Measurements from ENCODE around the gene EMILIN3. TPM values are rescaled to one million over a fixed set of nuclear protein-coding genes. Genes with fewer than 3 reads are reported as not detected.

Gene EMILIN3
- total RNA-seq, 1 experiment from 2014 or later = not detected

- TF ChIP-seq, protein P1, sequence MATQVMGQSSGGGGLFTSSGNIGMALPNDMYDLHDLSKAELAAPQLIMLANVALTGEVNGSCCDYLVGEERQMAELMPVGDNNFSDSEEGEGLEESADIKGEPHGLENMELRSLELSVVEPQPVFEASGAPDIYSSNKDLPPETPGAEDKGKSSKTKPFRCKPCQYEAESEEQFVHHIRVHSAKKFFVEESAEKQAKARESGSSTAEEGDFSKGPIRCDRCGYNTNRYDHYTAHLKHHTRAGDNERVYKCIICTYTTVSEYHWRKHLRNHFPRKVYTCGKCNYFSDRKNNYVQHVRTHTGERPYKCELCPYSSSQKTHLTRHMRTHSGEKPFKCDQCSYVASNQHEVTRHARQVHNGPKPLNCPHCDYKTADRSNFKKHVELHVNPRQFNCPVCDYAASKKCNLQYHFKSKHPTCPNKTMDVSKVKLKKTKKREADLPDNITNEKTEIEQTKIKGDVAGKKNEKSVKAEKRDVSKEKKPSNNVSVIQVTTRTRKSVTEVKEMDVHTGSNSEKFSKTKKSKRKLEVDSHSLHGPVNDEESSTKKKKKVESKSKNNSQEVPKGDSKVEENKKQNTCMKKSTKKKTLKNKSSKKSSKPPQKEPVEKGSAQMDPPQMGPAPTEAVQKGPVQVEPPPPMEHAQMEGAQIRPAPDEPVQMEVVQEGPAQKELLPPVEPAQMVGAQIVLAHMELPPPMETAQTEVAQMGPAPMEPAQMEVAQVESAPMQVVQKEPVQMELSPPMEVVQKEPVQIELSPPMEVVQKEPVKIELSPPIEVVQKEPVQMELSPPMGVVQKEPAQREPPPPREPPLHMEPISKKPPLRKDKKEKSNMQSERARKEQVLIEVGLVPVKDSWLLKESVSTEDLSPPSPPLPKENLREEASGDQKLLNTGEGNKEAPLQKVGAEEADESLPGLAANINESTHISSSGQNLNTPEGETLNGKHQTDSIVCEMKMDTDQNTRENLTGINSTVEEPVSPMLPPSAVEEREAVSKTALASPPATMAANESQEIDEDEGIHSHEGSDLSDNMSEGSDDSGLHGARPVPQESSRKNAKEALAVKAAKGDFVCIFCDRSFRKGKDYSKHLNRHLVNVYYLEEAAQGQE (IDR thresholded peaks at IDR 0.05; ENCODE audit: low read depth) = no peak
- no peak for TF ChIP-seq RAD21 (IDR thresholded peaks at IDR 0.05; ENCODE audit: low read depth)
- TF ChIP-seq FOSL1 (IDR thresholded peaks at IDR 0.05; ENCODE audit: low read depth) = no peak
- no peak for TF ChIP-seq POLR2AphosphoS5 (IDR thresholded peaks at IDR 0.05; ENCODE audit: low read depth, low read length)
- TF ChIP-seq TCF7L2 (IDR thresholded peaks at IDR 0.05; ENCODE audit: borderline replicate concordance, extremely low read depth, insufficient read depth, insufficient read length) = no peak
Observed at GRCh38 chr20:41316051-41316450, 50.6 kb downstream of the EMILIN3 start (continued).

- Histone ChIP-seq H3K9ac (ENCODE audit: low read length) (no peak overlapping the region), H3K79me2 (ENCODE audit: insufficient read depth, low read length) (no peaks in the 10 kb centered on the region), H3K9me3 (ENCODE audit: control insufficient read depth in 1 of 2, insufficient read depth in 1 of 2, low read depth in 1 of 2, low read length in 2 of 2) (no peaks in the 10 kb centered on the region), H3K27me3 (ENCODE audit: insufficient read depth, low read length) (no peaks in the 10 kb centered on the region), H3K4me2 (ENCODE audit: low read length) (no peak overlapping the region), H3K4me3 (replicated peaks in 1 of 2; ENCODE audit: low read depth in 1 of 2, low read length in 2 of 2) (no peak overlapping the region), H3K4me1 (ENCODE audit: control insufficient read depth in 1 of 2, insufficient read depth in 2 of 2, low read length in 2 of 2) (peaks cover 9 to 19% of the 10 kb centered on the region in 2 experiments), H2AFZ (ENCODE audit: low read depth, low read length, poor library complexity, severe bottlenecking) (no peak overlapping the region), H3K27ac (ENCODE audit: low read depth, low read length) (no peak overlapping the region), H3K36me3 (ENCODE audit: control insufficient read depth in 1 of 2, insufficient read depth in 2 of 2, low read length in 2 of 2) (no peaks in the 10 kb centered on the region), H3K9me2 (ENCODE audit: insufficient read depth) (no peaks in the 10 kb centered on the region), H4K20me1 (ENCODE audit: insufficient read depth) (no peaks in the 10 kb centered on the region)
- BruUV-seq (replicated peaks) = no TSS peak
- DNase-seq (ENCODE audit: low read depth, low spot score) = no peak
- intact Hi-C loops (cut with micrococcal nuclease) = no loop called here
- no peak for ATAC-seq
- CTCF ChIA-PET = no interaction called here
- POLR2A ChIA-PET = no interaction called here
- TF ChIP-seq, protein P2, sequence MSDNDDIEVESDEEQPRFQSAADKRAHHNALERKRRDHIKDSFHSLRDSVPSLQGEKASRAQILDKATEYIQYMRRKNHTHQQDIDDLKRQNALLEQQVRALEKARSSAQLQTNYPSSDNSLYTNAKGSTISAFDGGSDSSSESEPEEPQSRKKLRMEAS (IDR thresholded peaks at IDR 0.05) = no peak
- TF ChIP-seq EZH2 (IDR thresholded peaks at IDR 0.05) (no peak), YY1 (IDR thresholded peaks at IDR 0.05; ENCODE audit: extremely low read depth, insufficient replicate concordance, low read depth, low read length) (no peak), EGR1 (IDR thresholded peaks at IDR 0.05; ENCODE audit: low read depth) (no peak), TCF7L2 (IDR thresholded peaks at IDR 0.05; ENCODE audit: borderline replicate concordance, extremely low read depth, insufficient read depth, insufficient read length) (no peak), FOSL1 (IDR thresholded peaks at IDR 0.05; ENCODE audit: low read depth) (no peak), ZNF274 (IDR thresholded peaks at IDR 0.05; ENCODE audit: low read depth, low read length) (no peak), ZFX (IDR thresholded peaks at IDR 0.05) (no peak), RAD21 (IDR thresholded peaks at IDR 0.05; ENCODE audit: low read depth) (no peak), CBX3 (IDR thresholded peaks at IDR 0.05; ENCODE audit: low read depth) (no peak), EZH2phosphoT487 (IDR thresholded peaks at IDR 0.05; ENCODE audit: borderline replicate concordance) (no peak), CEBPB (IDR thresholded peaks at IDR 0.05; ENCODE audit: low read depth) (no peak), SP1 (IDR thresholded peaks at IDR 0.05; ENCODE audit: low read depth) (no peak)
- TF ChIP-seq, protein P1 (IDR thresholded peaks at IDR 0.05; ENCODE audit: low read depth) = no peak
- TF ChIP-seq, protein P3, sequence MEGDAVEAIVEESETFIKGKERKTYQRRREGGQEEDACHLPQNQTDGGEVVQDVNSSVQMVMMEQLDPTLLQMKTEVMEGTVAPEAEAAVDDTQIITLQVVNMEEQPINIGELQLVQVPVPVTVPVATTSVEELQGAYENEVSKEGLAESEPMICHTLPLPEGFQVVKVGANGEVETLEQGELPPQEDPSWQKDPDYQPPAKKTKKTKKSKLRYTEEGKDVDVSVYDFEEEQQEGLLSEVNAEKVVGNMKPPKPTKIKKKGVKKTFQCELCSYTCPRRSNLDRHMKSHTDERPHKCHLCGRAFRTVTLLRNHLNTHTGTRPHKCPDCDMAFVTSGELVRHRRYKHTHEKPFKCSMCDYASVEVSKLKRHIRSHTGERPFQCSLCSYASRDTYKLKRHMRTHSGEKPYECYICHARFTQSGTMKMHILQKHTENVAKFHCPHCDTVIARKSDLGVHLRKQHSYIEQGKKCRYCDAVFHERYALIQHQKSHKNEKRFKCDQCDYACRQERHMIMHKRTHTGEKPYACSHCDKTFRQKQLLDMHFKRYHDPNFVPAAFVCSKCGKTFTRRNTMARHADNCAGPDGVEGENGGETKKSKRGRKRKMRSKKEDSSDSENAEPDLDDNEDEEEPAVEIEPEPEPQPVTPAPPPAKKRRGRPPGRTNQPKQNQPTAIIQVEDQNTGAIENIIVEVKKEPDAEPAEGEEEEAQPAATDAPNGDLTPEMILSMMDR (IDR thresholded peaks at IDR 0.05 in 2 of 3, conservative IDR thresholded peaks at IDR 0.05 in 1 of 3; ENCODE audit: borderline replicate concordance in 1 of 3, insufficient read depth in 1 of 3, low read depth in 2 of 3, low read length in 2 of 3) = no peak
- RAD21 ChIA-PET (ENCODE audit: low non-redundant PET in 1 of 2, low total read pairs in 2 of 2, uncharacterized antibody in 2 of 2, unreplicated experiment in 2 of 2) = no interaction called here
Observed at GRCh38 chr20:41314386-41314785, 52.2 kb downstream of the EMILIN3 start.
